AG10803 (cell line): ENCODE data around the gene APOB.

Experiments used
- DNase-seq: peaks from one replicate; pipeline ENCODE4 v3.0.0; 2010; ENCODE audit warnings: low read depth
- H3K4me3 ChIP-seq: 2 replicates; pipeline ENCODE4 v1.5.1; 2011; ENCODE audit warnings: mild to moderate bottlenecking, low read length, control low read depth
- TF ChIP-seq, protein P1 (sequence below): conservative IDR thresholded peaks from 2 replicates; pipeline ENCODE4 v1.5.1; 2011; ENCODE audit warnings: mild to moderate bottlenecking, low read length, control low read depth, inconsistent platforms

The APOB gene

DNA sequence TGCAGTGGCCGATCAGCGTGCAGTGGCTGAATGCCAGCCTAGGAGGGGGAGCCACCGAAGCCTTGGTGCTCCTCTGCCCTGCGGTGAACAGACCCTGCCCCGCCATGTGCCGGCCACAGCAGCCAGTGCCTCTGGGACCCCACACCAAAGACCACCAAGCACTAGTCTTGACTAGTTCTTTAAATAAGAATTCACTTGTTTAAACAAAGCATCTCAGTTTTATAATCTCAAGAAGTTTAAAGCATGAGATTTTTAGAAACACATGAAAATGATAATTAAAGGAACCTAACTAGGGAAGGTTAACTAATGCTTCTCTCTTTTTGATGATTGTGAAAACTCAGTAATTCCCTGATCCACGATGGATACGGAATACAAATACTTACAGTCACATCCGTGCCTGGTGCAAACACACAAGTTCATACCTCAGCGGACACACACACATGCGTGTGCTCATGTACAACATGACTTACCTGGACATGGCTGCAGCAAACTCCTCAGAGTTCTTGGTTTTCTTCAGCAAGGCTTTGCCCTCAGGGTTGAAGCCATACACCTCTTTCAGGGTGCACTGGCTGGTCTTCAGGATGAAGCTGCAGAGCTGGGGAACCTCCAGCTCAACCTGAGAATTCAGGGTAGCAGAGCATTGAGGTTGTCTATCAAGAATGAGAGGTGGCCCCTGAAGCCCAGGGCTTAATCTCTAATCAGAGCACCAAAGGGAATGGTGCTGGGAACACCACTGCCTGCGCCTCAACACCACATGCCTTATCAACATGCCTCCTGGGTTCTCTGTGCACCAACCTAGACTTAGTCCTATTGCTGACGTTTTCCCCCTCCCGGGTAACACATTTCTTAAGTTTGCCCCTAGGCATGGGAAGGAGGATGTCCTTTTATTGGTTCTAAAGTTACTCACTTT, 3.1 kb downstream of the APOB start:
- H3K4me3 ChIP-seq = no peak overlapping the region
- DNase-seq = no peak
- TF ChIP-seq, protein P1, sequence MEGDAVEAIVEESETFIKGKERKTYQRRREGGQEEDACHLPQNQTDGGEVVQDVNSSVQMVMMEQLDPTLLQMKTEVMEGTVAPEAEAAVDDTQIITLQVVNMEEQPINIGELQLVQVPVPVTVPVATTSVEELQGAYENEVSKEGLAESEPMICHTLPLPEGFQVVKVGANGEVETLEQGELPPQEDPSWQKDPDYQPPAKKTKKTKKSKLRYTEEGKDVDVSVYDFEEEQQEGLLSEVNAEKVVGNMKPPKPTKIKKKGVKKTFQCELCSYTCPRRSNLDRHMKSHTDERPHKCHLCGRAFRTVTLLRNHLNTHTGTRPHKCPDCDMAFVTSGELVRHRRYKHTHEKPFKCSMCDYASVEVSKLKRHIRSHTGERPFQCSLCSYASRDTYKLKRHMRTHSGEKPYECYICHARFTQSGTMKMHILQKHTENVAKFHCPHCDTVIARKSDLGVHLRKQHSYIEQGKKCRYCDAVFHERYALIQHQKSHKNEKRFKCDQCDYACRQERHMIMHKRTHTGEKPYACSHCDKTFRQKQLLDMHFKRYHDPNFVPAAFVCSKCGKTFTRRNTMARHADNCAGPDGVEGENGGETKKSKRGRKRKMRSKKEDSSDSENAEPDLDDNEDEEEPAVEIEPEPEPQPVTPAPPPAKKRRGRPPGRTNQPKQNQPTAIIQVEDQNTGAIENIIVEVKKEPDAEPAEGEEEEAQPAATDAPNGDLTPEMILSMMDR = no peak

DNA sequence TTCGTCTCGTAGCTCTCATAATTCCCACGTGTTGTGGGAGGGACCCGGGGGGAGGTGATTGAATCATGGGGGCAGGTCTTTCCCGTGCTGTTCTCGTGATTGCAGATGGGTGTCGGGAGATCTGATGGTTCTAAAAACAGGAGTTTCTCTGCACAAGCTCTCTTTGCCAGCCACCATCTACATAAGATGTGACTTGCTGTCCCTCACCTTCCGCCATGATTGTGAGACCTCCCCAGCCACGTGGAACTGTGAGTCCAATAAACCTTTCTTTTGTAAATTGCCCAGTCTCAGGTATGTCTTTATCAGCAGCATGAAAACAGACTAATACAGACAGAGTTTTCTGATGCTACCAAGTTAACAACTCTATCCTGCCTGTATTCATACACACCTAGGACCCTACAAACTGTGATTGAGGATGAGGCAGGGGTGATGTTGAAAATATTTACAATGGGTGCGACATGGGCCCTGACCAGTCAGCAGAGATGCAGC, 3.9 kb downstream of the APOB start:
- H3K4me3 ChIP-seq = no peak overlapping the region
- TF ChIP-seq, protein P1 = no peak

DNA sequence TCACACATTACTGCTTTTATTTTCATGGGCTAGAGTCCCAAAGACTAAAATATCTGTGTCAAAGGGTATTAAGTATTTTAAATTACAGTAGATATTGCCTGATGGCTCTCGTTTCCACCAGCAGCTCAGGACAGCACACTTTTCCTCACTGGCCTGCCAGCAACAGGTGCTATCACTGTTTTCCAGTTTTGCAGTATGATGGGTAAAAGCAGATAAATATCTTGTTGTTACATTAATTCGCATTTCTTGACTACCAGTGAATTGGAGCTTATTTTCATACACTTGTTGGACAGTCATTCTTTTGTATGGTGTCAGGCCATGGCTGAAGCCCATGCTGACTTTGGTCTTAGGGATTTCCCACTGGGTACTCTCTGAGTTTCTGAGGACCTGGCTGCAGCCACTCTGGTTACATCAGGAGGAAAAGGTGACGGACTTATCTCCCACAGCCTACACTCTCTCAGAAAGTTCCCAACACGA, 4.8 kb downstream of the APOB start:
- no peak overlapping the region for H3K4me3 ChIP-seq
- DNase-seq = no peak
- TF ChIP-seq, protein P1 = no peak

More for the DNA sequence above, 3.9 kb downstream of the APOB start:
- DNase-seq = no peak

DNA sequence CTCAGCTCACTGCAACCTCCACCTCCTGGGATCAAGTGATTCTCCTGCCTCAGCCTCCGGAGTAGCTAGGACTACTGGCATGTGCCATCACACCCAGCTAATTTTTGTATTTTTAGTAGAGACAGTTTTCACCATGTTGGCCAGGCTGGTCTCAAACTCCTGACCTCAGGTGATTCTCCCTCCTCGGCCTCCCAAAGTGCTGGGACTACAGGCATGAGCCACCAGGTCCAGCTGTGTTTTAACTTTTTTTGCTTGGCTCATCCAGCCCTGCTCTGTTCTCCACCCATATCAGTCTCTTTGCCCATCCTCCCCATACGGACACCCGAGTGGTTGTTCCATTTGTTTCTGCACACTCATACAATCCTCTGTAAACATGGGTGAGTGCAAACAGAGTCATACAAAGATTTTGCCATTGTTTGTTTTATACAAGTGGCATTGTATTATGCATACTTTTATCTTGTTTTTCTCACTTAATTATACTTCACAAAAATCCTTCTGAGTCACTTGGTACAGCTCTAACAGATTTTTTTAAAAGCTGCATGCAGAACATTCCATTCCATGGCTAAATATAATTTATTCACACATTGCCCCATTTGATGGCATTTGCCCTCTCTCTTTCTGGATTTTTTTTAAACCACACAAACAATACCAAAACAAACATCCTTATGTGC, 5.3 kb downstream of the APOB start:
- TF ChIP-seq, protein P1 = no peak
- peak; percentile 34 for DNase-seq
- no peak overlapping the region for H3K4me3 ChIP-seq

DNA sequence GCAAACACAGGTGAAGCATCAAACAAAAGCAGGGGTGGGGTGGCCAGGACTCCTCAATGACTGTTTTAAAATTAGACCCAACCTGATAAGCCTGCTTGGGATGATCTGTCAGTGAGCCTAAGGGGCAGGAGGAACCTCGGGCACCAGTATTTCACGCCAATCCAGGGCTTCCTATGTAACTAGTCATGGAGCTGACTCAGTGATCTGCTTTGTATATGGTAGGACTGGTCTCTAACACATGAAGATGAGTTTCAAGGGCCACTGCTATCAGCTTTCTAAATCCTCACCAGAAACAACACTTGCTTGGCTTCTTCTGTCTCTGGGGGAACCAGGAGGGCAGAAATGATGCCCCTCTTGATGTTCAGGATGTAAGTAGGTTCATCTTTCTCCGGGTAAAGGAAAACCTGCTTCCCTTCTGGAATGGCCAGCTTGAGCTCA, 6.2 kb downstream of the APOB start:
- DNase-seq = no peak
- TF ChIP-seq, protein P1 = no peak
- no peak overlapping the region for H3K4me3 ChIP-seq

DNA sequence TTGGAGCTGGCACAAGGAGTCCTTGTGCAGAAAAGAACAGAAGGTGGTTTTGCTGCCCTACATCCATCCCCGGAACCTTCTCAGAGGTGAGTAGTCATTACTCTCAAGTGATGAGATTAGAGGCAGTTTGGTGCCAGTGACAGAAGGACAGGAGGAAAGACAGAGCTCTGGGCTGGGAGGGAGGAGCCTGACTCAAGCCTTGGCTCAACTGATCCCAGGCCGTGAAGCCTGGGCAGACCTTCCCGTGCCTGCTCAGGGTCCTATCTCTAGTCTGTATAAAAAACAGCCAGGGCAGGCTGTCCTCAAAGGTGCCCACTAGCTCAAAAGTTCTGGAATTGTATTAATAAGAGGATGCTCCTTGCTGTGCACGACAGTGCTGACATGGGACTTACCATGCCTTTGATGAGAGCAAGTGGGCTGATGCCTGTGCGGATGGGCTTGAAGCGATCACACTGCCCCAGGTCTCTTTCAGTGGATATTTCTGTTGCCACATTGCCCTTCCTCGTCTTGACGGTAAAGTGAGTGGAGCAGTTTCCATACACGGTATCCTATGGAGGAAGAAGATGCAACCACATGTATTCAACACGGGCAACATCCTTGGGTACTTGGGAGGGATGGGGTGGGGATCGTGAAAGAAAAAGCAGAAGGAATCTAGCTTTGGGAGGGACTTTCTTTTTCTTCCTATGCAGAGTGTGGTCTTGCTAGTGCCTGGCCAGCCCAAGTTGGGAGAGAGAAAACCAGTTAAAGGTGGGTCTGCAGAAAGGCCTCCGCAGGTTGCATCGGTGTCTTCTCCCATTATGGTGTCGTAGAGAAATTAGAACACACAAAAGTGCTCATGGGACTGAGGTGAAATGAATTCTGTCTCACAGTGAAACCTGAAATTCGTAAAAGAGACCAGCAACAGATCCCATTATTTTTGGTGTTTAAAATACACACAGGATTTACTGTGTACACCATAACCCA, 6.9 kb downstream of the APOB start:
- TF ChIP-seq, protein P1 = no peak
- DNase-seq = no peak
- H3K4me3 ChIP-seq = no peak overlapping the region
